CD8-positive, alpha-beta memory T cell (primary cell): Measurements from ENCODE around the gene GNA12. TPM values are rescaled to one million over a fixed set of nuclear protein-coding genes. Genes with fewer than 3 reads are reported as not detected.

Experiments
- CTCF ChIA-PET: fragments of 350-600 bp; sonication (Branson Sonifier 250); formaldehyde crosslinking; loops from one replicate; lab custom pipeline; 2021; ENCODE audit warnings: antibody characterized with exemption; lab: Charles Lee
- POLR2A ChIA-PET: fragments of 350-600 bp; sonication (Branson Sonifier 250); formaldehyde crosslinking; loops from one replicate; lab custom pipeline; 2021; ENCODE audit warnings: antibody characterized with exemption; lab: Charles Lee
- DNase-seq, 5 donors: peaks; one replicate each; pipeline versions ENCODE4 v3.0.0 to v3.0.0-alpha.2; 2020 to 2022; ENCODE audit warnings: mixed read lengths in 1 of 5
- H3K27ac ChIP-seq: one replicate; pipeline ENCODE4 v1.7.0; 2013; ENCODE audit warnings: low read depth, mild to moderate bottlenecking, low read length, moderate library complexity
- H3K27me3 ChIP-seq: 2 replicates; pipeline ENCODE4 v1.7.0; 2013; ENCODE audit warnings: low read length, mild to moderate bottlenecking; ENCODE audit not compliant: insufficient read depth, poor library complexity, severe bottlenecking
- H3K36me3 ChIP-seq: 2 replicates; pipeline ENCODE4 v1.7.0; 2013; ENCODE audit warnings: mild to moderate bottlenecking, low read length, moderate library complexity; ENCODE audit not compliant: insufficient read depth
- H3K4me1 ChIP-seq: 2 replicates; pipeline ENCODE4 v1.7.0; 2013; ENCODE audit warnings: mild to moderate bottlenecking, low read length, moderate library complexity; ENCODE audit not compliant: insufficient read depth
- H3K4me3 ChIP-seq: 2 replicates; pipeline ENCODE4 v1.7.0; 2013; ENCODE audit warnings: mild to moderate bottlenecking, low read length
- H3K9me3 ChIP-seq: 2 replicates; pipeline ENCODE4 v1.7.0; 2013; ENCODE audit warnings: mild to moderate bottlenecking, low read length
- H3K27ac Mint-ChIP-seq, 8 donors: one replicate each; pipeline ENCODE4 v1.8.0; 2020 to 2021; ENCODE audit warnings: mixed read lengths in 8 of 8, mild to moderate bottlenecking in 6 of 8, inconsistent platforms in 3 of 8, moderate library complexity in 3 of 8
- H3K27me3 Mint-ChIP-seq, 2 donors: one replicate each; pipeline ENCODE4 v1.8.0; 2020 to 2021; ENCODE audit warnings: mixed read lengths in 2 of 2, mild to moderate bottlenecking in 1 of 2, moderate library complexity in 1 of 2
- H3K36me3 Mint-ChIP-seq, 3 donors: one replicate each; pipeline ENCODE4 v1.8.0; 2020 to 2021; ENCODE audit warnings: mixed read lengths in 3 of 3, inconsistent platforms in 1 of 3, mild to moderate bottlenecking in 1 of 3
- H3K4me1 Mint-ChIP-seq, 3 donors: one replicate each; pipeline ENCODE4 v1.8.0; 2020 to 2021; ENCODE audit warnings: mixed read lengths in 3 of 3, inconsistent platforms in 1 of 3, mild to moderate bottlenecking in 1 of 3
- H3K4me3 Mint-ChIP-seq, 7 donors: one replicate each; pipeline ENCODE4 v1.8.0; 2020 to 2021; ENCODE audit warnings: mixed read lengths in 7 of 7, mild to moderate bottlenecking in 6 of 7, moderate library complexity in 4 of 7, inconsistent platforms in 2 of 7
- H3K9me3 Mint-ChIP-seq, 5 donors: one replicate each; pipeline ENCODE4 v1.8.0; 2020 to 2022; ENCODE audit warnings: mixed read lengths in 5 of 5, mild to moderate bottlenecking in 3 of 5, moderate library complexity in 2 of 5, inconsistent platforms in 1 of 5
- polyA plus RNA-seq: library from polyadenylated mRNA; unstranded; fragments of 300-500 nt; fragmentation: Illumina TruSeq; gene quantifications from one replicate; pipeline ENCODE4 v1.2.3, GENCODE V29; 2021
- total RNA-seq, 2 experiments: library from RNA; stranded (reverse); gene quantifications; one replicate each; pipeline ENCODE4 v1.2.3, GENCODE V29; 2021

Gene GNA12
- total and polyA plus RNA-seq, 3 experiments from 2014 or later: 11.2 to 21.2 (median 20.6) TPM

DNA sequence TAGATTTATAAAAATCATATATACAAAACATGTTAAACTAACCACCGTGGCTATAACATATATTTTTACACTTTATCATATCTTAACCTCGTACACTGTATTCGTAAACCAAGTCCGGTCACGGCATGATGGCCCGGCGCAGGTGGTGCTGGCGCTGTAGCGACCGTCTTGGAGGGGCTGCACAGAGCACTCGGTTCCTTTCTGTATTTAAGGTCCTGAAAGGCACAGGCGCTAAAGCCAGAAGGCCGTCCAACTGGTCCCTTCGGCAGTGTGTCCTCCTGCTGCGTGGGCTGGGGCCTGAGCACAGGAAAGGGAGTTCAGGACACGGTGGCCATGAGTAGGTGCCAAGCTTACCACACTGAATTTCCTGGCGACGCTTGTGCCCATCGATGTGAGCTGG is 122.3 kb downstream of the GNA12 start:
- POLR2A ChIA-PET: no interaction called here
- H3K27me3 Mint-ChIP-seq: no peaks in the 10 kb centered on the region
- CTCF ChIA-PET: interaction anchor here (4.5 kb wide), 1 partner anchor 11 kb away, joined by 65 read pairs; no protein-coding TSS in a partner anchor

DNA sequence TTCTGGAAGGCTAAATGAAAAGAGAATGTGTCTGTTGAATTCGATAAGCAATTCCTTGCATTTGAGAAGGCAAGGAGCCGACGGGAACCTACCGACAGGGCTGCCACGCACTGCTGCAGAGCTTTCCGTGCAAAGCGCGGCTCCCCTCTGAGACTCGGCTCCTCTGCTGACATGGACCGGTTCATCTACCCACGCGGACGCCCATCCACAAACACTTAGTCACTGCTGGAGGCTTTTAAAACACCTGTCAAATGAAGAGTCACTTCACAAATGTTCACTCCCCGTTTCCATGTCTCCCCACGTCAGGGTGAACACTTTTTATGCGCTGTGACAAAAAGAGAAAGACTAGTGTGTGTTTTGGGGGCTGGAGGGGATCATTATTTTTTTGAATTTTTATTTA is 124.1 kb downstream of the GNA12 start:
- POLR2A ChIA-PET: interaction anchor here (1.8 kb wide), 1 partner anchor 10 kb away, joined by 5 read pairs; no protein-coding TSS in a partner anchor

More for the DNA sequence above, 122.3 kb downstream of the GNA12 start:
- Histone ChIP-seq H3K36me3 (no peaks in the 10 kb centered on the region), H3K27me3 (no peaks in the 10 kb centered on the region), H3K27ac (no peak overlapping the region), H3K4me1 (peaks cover 24% of the 10 kb centered on the region), H3K4me3 (no peak overlapping the region), H3K9me3 (no peaks in the 10 kb centered on the region)
- H3K9me3 Mint-ChIP-seq: no peaks in the 10 kb centered on the region
- H3K4me3 Mint-ChIP-seq: peak overlapping the region in 1 of 7 donors; percentile 9
- peaks cover 21 to 36% (median 33%) of the 10 kb centered on the region in 3 donors for H3K4me1 Mint-ChIP-seq
- H3K36me3 Mint-ChIP-seq: peaks cover 0 to 16% (median 2%) of the 10 kb centered on the region in 3 donors
- DNase-seq: peak in 1 of 5 donors; percentile 42
- H3K27ac Mint-ChIP-seq: no peak overlapping the region

DNA sequence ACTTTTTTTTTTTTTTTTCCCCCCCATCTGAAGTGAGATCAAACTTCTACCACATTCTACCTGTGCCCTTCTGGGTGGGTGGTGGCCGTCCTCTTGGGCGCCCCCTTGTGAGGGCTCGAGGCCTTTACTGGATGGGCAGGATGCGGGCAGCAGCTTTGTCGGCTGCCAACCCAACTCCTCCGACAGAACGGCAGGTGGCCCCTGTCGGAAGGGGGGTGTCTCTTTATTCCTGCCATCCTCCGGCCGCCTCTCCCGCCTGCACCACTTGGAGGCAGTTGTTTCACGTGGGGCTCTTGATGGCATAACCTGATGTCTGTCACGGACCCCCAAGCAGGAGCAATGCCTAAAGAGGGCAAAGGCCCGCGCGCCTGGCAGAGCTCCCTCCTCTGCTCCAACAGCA is 125.1 kb downstream of the GNA12 start:
- H3K36me3 Mint-ChIP-seq: peaks cover 0 to 5% (median 2%) of the 10 kb centered on the region in 3 donors
- no peak overlapping the region for H3K27ac ChIP-seq
- no peaks in the 10 kb centered on the region for H3K27me3 ChIP-seq
- ChIA-PET CTCF (interaction anchor here (0.7 to 4.5 kb wide), 15 partner anchors 8 to 267 kb away, joined by 3 to 65 read pairs (median 4); no protein-coding TSS in a partner anchor), POLR2A (interaction anchor here (0.6 kb wide), 1 partner anchor 9 kb away, joined by 6 read pairs; no protein-coding TSS in a partner anchor)
- peaks cover 48% of the 10 kb centered on the region for H3K4me1 ChIP-seq
- no peaks in the 10 kb centered on the region for H3K9me3 Mint-ChIP-seq
- H3K27me3 Mint-ChIP-seq: no peaks in the 10 kb centered on the region
- H3K27ac Mint-ChIP-seq: peak overlapping the region in 4 of 8 donors; percentile 36 to 66 (median 56)
- no peak overlapping the region for H3K4me3 ChIP-seq
- no peaks in the 10 kb centered on the region for H3K9me3 ChIP-seq
- peak; percentile 38 to 69 (median 54) for DNase-seq
- no peaks in the 10 kb centered on the region for H3K36me3 ChIP-seq
- peaks cover 46 to 65% (median 61%) of the 10 kb centered on the region in 3 donors for H3K4me1 Mint-ChIP-seq
- H3K4me3 Mint-ChIP-seq: peak overlapping the region in 2 of 7 donors; percentile 6 to 15

More for the DNA sequence above, 124.1 kb downstream of the GNA12 start:
- Mint-ChIP-seq H3K27me3 (no peaks in the 10 kb centered on the region), H3K4me3 (peak overlapping the region in 1 of 7 donors; percentile 54), H3K27ac (peak overlapping the region in 1 of 8 donors; percentile 69), H3K4me1 (peaks cover 37 to 55% (median 51%) of the 10 kb centered on the region in 3 donors), H3K9me3 (no peaks in the 10 kb centered on the region), H3K36me3 (peaks cover 0 to 6% (median 2%) of the 10 kb centered on the region in 3 donors)
- peaks cover 42% of the 10 kb centered on the region for H3K4me1 ChIP-seq
- no peak overlapping the region for H3K27ac ChIP-seq
- H3K4me3 ChIP-seq: no peak overlapping the region
- CTCF ChIA-PET: interaction anchor here (0.9 to 4.5 kb wide), 7 partner anchors 9 to 145 kb away, joined by 3 to 65 read pairs (median 3); no protein-coding TSS in a partner anchor
- DNase-seq: peak in 1 of 5 donors; percentile 47
- no peaks in the 10 kb centered on the region for H3K36me3 ChIP-seq
- no peaks in the 10 kb centered on the region for H3K27me3 ChIP-seq
- no peaks in the 10 kb centered on the region for H3K9me3 ChIP-seq

DNA sequence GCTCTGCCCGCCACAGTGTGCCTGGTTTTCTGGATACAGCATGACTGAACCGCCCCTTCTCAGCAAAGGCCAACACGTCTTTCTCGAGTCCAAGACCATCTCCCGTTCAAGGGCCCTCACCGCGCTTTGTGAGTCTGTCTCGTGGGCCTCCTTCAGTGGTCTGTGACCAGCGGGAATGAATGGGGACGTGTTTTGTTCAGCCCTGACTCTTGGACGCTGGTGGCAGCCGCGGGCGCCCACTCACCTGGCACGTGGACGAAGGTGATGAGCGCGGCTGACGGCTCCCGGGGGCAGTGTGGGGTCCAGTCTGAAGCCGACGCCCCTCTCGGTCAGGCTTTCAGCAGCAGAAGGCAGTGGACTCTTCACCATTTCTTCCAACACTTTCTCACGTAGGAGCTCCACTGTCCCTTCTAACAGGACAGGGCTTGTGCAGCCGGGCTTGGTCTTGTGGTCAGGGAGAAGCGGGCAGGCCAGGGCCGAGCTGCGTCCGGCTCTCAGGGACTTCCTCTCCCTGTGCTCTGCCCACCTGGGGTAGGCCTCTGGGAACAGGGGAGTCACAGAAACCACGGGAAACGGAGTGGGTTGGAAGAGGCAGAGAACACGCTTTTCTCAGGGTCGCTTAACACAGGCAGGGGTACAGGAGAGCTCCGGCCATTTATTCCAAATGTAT is 125.7 kb downstream of the GNA12 start:
- H3K4me1 Mint-ChIP-seq: peaks cover 50 to 71% (median 67%) of the 10 kb centered on the region in 3 donors
- peaks cover 48% of the 10 kb centered on the region for H3K4me1 ChIP-seq

DNA sequence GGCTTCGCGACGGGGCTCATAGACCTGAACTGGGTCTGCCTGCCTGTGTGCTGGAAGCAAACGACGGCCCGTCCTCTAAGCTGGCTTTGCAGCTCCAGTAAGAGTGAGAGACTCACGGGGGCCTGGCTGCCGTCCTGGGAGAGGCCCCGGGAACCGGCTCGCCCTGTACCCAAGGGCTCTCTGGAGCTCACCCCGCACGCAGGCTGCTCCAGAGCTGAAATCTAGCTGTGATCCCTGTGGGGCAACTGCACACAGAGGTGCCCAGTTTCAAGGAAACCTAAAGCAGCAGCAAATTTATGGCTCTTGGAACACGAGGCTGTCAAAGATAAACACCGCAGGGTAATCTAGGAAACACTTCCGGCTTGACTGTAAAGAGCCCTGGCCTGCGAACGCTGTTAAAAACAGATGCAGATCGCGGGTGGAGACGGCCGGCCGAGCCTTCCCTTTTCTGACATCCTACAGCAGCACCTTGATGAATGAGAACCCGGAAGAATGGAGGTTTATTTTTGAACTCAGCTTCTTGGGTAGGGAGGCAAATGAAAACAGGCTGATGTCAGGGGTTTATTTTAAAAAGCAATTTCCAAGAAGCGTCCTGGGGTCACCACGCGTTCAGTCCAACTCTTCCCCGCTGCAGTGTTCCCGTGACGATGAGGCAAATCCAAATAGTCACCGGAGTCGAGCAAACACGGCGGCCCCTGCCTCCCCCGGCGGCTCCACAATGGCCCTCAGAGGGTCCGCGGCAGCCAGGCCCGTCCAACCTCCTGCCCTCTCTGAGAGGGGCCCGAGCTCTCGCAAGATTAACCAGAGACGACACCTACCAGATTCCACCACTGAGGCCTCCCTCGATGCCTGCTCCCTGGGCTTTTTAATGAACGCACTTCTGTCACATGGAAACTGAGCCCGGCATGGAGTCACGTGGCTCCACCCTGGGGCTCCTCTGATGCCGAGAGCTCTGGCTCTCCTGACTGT is 126.5 kb downstream of the GNA12 start:
- Mint-ChIP-seq H3K27ac (peak overlapping the region in 3 of 8 donors; percentile 11 to 93 (median 51)), H3K27me3 (peaks cover 0 to 2% of the 10 kb centered on the region in 2 donors), H3K4me1 (peaks cover 50 to 71% (median 69%) of the 10 kb centered on the region in 3 donors), H3K9me3 (no peaks in the 10 kb centered on the region), H3K4me3 (no peak overlapping the region), H3K36me3 (peaks cover 0 to 2% (median 2%) of the 10 kb centered on the region in 3 donors)
- Histone ChIP-seq H3K27ac (peak overlapping the region; percentile 24), H3K36me3 (no peaks in the 10 kb centered on the region), H3K9me3 (no peaks in the 10 kb centered on the region), H3K4me1 (peaks cover 48% of the 10 kb centered on the region), H3K27me3 (no peaks in the 10 kb centered on the region), H3K4me3 (no peak overlapping the region)
- peak in 1 of 5 donors; percentile 38 for DNase-seq
- ChIA-PET POLR2A (interaction anchor here (1.3 kb wide), 1 partner anchor 18 kb away, joined by 3 read pairs; no protein-coding TSS in a partner anchor), CTCF (interaction anchor here (1.3 to 4.5 kb wide), 4 partner anchors 7 to 265 kb away, joined by 3 to 65 read pairs (median 4); no protein-coding TSS in a partner anchor)

More for the DNA sequence above, 125.7 kb downstream of the GNA12 start:
- Histone ChIP-seq H3K27me3 (no peaks in the 10 kb centered on the region), H3K4me3 (no peak overlapping the region), H3K9me3 (no peaks in the 10 kb centered on the region), H3K27ac (no peak overlapping the region), H3K36me3 (no peaks in the 10 kb centered on the region)
- peak overlapping the region in 1 of 7 donors; percentile 6 for H3K4me3 Mint-ChIP-seq
- ChIA-PET CTCF (interaction anchor here (0.8 to 4.5 kb wide), 13 partner anchors 8 to 266 kb away, joined by 3 to 65 read pairs (median 4); no protein-coding TSS in a partner anchor), POLR2A (interaction anchor here (0.6 to 1.3 kb wide), 2 partner anchors 8 to 19 kb away, joined by 3 to 6 read pairs; no protein-coding TSS in a partner anchor)
- peaks cover 0 to 2% of the 10 kb centered on the region in 2 donors for H3K27me3 Mint-ChIP-seq
- peak overlapping the region in 3 of 8 donors; percentile 49 to 66 (median 63) for H3K27ac Mint-ChIP-seq
- H3K36me3 Mint-ChIP-seq: peaks cover 0 to 5% (median 2%) of the 10 kb centered on the region in 3 donors
- DNase-seq: no peak
- H3K9me3 Mint-ChIP-seq: no peaks in the 10 kb centered on the region

DNA sequence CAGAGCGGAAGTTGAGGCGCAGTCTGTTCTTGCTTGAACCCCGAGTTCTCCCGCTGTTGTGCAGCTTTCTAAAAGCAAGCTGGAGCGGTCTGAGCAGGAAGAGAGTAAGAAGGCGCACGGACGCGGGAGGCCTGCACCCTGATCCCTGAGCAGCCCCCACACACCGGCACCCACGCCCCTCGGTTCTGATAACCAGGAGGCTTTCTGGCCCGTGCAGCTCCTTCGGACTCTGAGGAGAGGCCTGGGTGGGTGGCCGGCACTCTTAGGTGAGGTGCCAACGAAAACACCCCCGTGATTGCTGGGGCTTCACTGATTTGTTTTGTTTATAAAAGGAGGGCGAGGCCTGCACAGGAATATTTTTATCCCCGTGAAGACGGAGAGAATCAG is 127.2 kb downstream of the GNA12 start:
- ChIA-PET CTCF (interaction anchor here (1.3 to 1.7 kb wide), 3 partner anchors 11 to 265 kb away, joined by 3 to 4 read pairs (median 4); no protein-coding TSS in a partner anchor), POLR2A (no interaction called here)
- Histone ChIP-seq H3K27me3 (no peaks in the 10 kb centered on the region), H3K36me3 (no peaks in the 10 kb centered on the region), H3K27ac (no peak overlapping the region), H3K4me3 (no peak overlapping the region), H3K9me3 (no peaks in the 10 kb centered on the region), H3K4me1 (peaks cover 48% of the 10 kb centered on the region)
- Mint-ChIP-seq H3K9me3 (no peaks in the 10 kb centered on the region), H3K4me1 (peaks cover 50 to 75% (median 69%) of the 10 kb centered on the region in 3 donors), H3K36me3 (peaks cover 0 to 2% (median 2%) of the 10 kb centered on the region in 3 donors), H3K27ac (peak overlapping the region in 3 of 8 donors; percentile 5 to 92 (median 36)), H3K4me3 (no peak overlapping the region), H3K27me3 (peaks cover 0 to 2% of the 10 kb centered on the region in 2 donors)
- no peak for DNase-seq

DNA sequence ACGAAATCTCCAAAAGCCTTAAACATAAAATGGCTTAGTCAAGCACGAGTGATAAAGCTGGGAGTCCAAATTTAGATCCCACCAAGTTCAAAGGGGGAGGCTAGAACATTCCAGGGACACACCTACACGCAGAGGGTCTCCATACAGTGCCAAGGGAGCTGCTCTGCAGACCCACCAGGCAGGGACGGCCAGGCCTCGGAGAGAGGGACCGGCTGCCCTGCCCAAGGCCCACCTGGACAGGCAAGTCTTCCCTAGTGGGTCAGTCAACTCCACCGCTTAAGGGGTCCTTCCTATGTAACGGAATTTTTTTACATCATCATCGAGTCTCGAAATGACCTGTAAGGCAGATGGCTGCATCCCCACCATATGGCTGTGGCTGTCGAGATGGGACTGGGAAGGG is 127.6 kb downstream of the GNA12 start:
- POLR2A ChIA-PET: interaction anchor here (1.0 kb wide), 1 partner anchor 178 kb away, joined by 6 read pairs; no protein-coding TSS in a partner anchor

More for the DNA sequence above, 127.6 kb downstream of the GNA12 start:
- peaks cover 52% of the 10 kb centered on the region for H3K4me1 ChIP-seq
- peaks cover 0 to 2% of the 10 kb centered on the region in 2 donors for H3K27me3 Mint-ChIP-seq
- CTCF ChIA-PET: interaction anchor here (1.4 to 3.4 kb wide), 3 partner anchors 17 to 264 kb away, joined by 4 to 14 read pairs (median 4); no protein-coding TSS in a partner anchor
- peak overlapping the region; percentile 0 for H3K27ac ChIP-seq
- H3K36me3 Mint-ChIP-seq: peaks cover 0 to 2% (median 2%) of the 10 kb centered on the region in 3 donors
- H3K9me3 Mint-ChIP-seq: no peaks in the 10 kb centered on the region
- peak overlapping the region in 2 of 7 donors; percentile 59 to 68 for H3K4me3 Mint-ChIP-seq
- H3K36me3 ChIP-seq: no peaks in the 10 kb centered on the region
- H3K27me3 ChIP-seq: no peaks in the 10 kb centered on the region
- H3K9me3 ChIP-seq: no peaks in the 10 kb centered on the region
- no peak overlapping the region for H3K4me3 ChIP-seq
- no peak for DNase-seq
- H3K4me1 Mint-ChIP-seq: peaks cover 50 to 79% (median 70%) of the 10 kb centered on the region in 3 donors
- peak overlapping the region in 7 of 8 donors; percentile 19 to 94 (median 84) for H3K27ac Mint-ChIP-seq
